Pancreas (tissue), 10 donors: Measurements from ENCODE around the gene EIF4H. TPM values are rescaled to one million over a fixed set of nuclear protein-coding genes. Genes with fewer than 3 reads are reported as not detected.

Source experiments
- ATAC-seq, 4 donors: fragments of 200-7000 bp; cut with Tn5 transposase; one replicate each; pipeline versions ENCODE4 v1.8.0 to v1.9.1; 2020; ENCODE audit warnings: mild to moderate bottlenecking in 4 of 4, moderate library complexity in 4 of 4
- DNase-seq, 6 donors: peaks; one replicate each; pipeline ENCODE4 v3.0.0-alpha.2; 2020
- FAIRE-seq: peaks from 2 replicates; lab custom pipeline; 2012; peaks lifted over from hg19 to GRCh38; lab: Jason Lieb, UNC
- H3K27ac ChIP-seq, 4 donors: fragments of 200-600 bp; sonication (generic); 1 replicate in 3 of 4; 2 replicates in 1 of 4; pipeline versions ENCODE4 v1.5.0 to v1.8.0; 2020
- H3K27me3 ChIP-seq, 4 donors: fragments of 200-600 bp; one replicate each; pipeline ENCODE4 v1.8.0; 2021
- H3K36me3 ChIP-seq, 3 donors: fragments of 200-600 bp; sonication (generic) in 1 of 3; one replicate each; pipeline versions ENCODE4 v1.5.0 to v1.8.0; 2020 to 2021
- H3K4me1 ChIP-seq, 3 donors: fragments of 200-600 bp; one replicate each; pipeline ENCODE4 v1.8.0; 2021
- H3K4me3 ChIP-seq, 4 donors: fragments of 200-600 bp; sonication (generic) in 2 of 4; one replicate each; pipeline versions ENCODE4 v1.5.0 to v1.8.0; 2020 to 2021
- H3K9me3 ChIP-seq, 4 donors: fragments of 200-600 bp; one replicate each; pipeline ENCODE4 v1.8.0; 2021
- WGBS, 2 donors: extraction: QIAGEN DNeasy Blood & Tissue Kit; methylation state at CpG; one replicate each; pipeline ENCODE4 v1.1.7; 2013; 5-methylcytosine and 5-hydroxymethylcytosine counted together
- intact Hi-C, 3 donors: fragments of 100-400 bp; cut with DNase I; formaldehyde crosslinking; loops; one replicate each; pipeline versions ENCODE4 v1.11.1 to v1.14.2; 2022
- polyA plus RNA-seq, 2 donors: library from polyadenylated mRNA; stranded (reverse); fragments of 200-250 nt; gene quantifications; one replicate each; pipeline ENCODE4 v1.2.3, GENCODE V29; 2013
- total RNA-seq, 6 donors: library from RNA; stranded (reverse); fragmentation: NEBNext Ultra II Directional in 4 of 6; extraction: Animal tissue kit (Norgen Biotek cat#: 25700) in 4 of 6; gene quantifications; one replicate each; pipeline versions ENCODE4 v1.2.1 to v1.2.4, GENCODE V29; 2021 to 2023
- TF ChIP-seq, protein P1 (sequence below), 4 donors: fragments of 200-600 bp; sonication (generic) in 3 of 4; IDR thresholded peaks; one replicate each; pipeline versions ENCODE4 v1.5.0 to v1.8.0; 2021; ENCODE audit warnings: antibody characterized with exemption in 4 of 4
- donor health status: healthy with polysubstance abuse.
- donor health status: DM: no; HTN: no; CAD: no; lungs with moderate emphysema.
- donor health status: DM: no; HTN: no; CAD: no.
- donor health status: control.
- donor health status: control.
- donor health status: Bipolar disorder and iron deficiency.
- donor health status: DM: yes; HTN: yes; CAD: no.
- donor health status: DM: no; HTN: no; CAD: no.
- donor health status: DM: no; HTN: no; CAD: no.
- donor health status: DM: yes; HTN: yes; CAD: no.

EIF4H gene
- total and polyA plus RNA-seq, 8 donors = 73.0 to 195 (median 130) TPM

DNA sequence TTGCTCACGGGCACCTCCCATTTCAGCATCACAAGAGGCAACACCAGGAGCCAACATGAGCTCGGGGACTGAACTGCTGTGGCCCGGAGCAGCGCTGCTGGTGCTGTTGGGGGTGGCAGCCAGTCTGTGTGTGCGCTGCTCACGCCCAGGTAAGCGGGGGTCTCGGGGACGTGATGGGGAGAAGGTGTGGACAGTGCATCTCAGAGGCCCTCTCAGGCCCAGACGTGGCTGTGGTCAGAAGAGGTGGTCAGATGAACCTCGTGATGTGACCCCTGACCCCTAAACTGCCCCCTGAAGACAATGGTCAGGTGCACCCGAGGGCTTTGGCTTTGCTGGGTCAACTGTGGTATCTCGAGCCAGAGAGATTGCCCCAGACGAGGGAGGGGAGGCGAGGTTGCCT lies 41.8 kb downstream of the EIF4H start:
- no peak overlapping the region for H3K4me3 ChIP-seq
- H3K4me1 ChIP-seq = no peaks in the 10 kb centered on the region
- TF ChIP-seq, protein P1, sequence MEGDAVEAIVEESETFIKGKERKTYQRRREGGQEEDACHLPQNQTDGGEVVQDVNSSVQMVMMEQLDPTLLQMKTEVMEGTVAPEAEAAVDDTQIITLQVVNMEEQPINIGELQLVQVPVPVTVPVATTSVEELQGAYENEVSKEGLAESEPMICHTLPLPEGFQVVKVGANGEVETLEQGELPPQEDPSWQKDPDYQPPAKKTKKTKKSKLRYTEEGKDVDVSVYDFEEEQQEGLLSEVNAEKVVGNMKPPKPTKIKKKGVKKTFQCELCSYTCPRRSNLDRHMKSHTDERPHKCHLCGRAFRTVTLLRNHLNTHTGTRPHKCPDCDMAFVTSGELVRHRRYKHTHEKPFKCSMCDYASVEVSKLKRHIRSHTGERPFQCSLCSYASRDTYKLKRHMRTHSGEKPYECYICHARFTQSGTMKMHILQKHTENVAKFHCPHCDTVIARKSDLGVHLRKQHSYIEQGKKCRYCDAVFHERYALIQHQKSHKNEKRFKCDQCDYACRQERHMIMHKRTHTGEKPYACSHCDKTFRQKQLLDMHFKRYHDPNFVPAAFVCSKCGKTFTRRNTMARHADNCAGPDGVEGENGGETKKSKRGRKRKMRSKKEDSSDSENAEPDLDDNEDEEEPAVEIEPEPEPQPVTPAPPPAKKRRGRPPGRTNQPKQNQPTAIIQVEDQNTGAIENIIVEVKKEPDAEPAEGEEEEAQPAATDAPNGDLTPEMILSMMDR (IDR thresholded peaks at IDR 0.05) = no peak
- no peaks in the 10 kb centered on the region for H3K36me3 ChIP-seq
- 79% methylated on average over 15 of the region's 15 CpGs for WGBS, 2 donors
- FAIRE-seq = no peak
- no peak for ATAC-seq
- no peak overlapping the region for H3K27ac ChIP-seq
- intact Hi-C loops = loop anchor here in 1 of 3 donors (10.0 kb wide), 1 partner anchor 189 kb away; no protein-coding TSS in a partner anchor
- DNase-seq = peak in 1 of 6 donors; percentile 35
- no peaks in the 10 kb centered on the region for H3K27me3 ChIP-seq
- no peaks in the 10 kb centered on the region for H3K9me3 ChIP-seq

DNA sequence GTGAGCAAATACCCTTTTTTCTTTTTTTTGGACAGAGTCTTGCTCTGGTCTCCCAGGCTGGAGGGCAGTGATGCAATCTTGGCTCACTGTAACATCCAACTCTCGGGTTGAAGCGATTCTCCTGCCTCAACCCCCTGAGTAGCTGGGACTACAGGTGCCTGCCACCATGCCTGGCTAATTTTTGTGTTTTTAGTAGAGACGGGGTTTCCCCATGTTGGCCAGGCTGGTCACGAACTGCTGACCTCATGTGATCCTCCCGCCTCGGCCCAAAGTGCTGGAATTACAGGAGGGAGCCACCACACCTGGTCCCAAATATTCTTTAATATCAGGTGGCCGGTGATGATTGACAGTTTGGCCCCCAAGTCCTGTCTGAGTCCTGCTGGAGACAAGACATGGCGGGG lies 42.2 kb downstream of the EIF4H start:
- Histone ChIP-seq H3K27me3 (no peaks in the 10 kb centered on the region), H3K4me3 (no peak overlapping the region), H3K36me3 (no peaks in the 10 kb centered on the region), H3K4me1 (no peaks in the 10 kb centered on the region), H3K9me3 (no peaks in the 10 kb centered on the region), H3K27ac (no peak overlapping the region)
- DNase-seq = peak in 1 of 6 donors; percentile 20
- 70 to 80% methylated on average over 8 of the region's 8 CpGs for WGBS, 2 donors
- FAIRE-seq = no peak
- intact Hi-C loops = loop anchor here in 1 of 3 donors (10.0 kb wide), 1 partner anchor 188 kb away; no protein-coding TSS in a partner anchor
- TF ChIP-seq, protein P1 (IDR thresholded peaks at IDR 0.05) = no peak
- no peak for ATAC-seq

DNA sequence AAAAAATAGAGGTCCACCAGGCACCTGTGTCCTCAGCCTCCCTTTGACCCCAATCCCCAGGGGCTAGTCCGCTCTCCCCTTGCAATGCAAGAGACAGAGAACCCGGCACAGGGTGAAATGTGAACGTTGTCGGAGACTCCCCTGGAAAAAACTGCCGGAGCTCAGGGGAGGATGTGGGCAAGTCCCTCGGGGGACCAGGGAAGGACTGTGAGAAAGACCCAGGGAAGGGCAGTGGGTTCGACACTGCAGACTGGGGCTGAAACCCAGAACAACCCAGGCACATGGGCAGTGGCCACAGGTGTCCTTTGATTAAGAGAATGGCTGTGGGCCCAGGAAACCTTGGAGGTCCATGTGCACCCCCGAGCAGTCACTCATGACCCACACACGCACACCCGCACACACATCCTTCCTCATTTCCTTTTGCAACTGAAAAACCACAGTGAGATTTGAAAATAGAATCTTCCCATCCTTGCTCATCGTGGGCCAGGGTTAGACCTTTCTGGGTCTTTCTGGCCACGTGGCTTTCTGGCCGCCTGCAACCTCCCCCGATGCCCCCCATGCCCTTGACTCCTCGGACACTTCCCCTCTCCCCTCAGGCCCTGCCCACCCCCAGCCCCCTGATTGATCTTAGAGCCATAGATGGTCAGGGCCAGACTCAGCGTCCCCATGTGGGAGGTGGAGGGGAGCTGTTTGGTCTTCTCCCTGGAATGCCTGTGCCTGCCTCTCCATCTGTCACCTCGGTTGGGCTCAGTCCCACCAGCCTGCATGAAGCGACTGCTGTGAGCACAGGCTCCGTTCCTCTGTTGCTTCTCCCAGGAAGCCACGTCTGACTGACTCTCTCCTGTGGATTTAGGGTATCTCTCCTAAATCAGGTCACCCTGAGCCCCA lies 43.5 kb downstream of the EIF4H start:
- H3K27ac ChIP-seq = no peak overlapping the region
- no peak for FAIRE-seq

DNA sequence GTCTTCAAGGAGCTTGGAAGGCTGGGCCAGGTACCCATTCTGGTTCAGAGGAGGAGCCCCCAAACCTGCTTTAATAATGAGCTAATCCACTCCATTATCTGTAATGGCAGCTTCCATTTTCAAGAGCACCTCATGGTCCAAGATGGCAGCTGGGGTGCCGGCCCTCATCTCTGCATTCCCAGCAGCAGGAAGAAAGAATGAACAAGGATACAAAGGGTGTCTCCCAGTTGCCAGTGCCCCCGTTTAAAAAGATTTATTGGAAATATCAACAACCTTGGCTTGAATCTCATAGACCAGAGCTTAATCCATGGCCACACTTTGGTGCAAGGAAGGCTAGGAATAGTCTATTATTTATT lies 44.2 kb downstream of the EIF4H start:
- no peak overlapping the region for H3K27ac ChIP-seq
- TF ChIP-seq, protein P1 (IDR thresholded peaks at IDR 0.05) = no peak
- H3K4me1 ChIP-seq = no peaks in the 10 kb centered on the region
- H3K27me3 ChIP-seq = no peaks in the 10 kb centered on the region
- no peak for ATAC-seq
- H3K4me3 ChIP-seq = no peak overlapping the region
- intact Hi-C loops = loop anchor here in 1 of 3 donors (10.0 kb wide), 1 partner anchor 186 kb away; no protein-coding TSS in a partner anchor
- no peak for DNase-seq
- 68 to 81% methylated on average over 2 of the region's 2 CpGs for WGBS, 2 donors
- H3K9me3 ChIP-seq = no peaks in the 10 kb centered on the region
- H3K36me3 ChIP-seq = no peaks in the 10 kb centered on the region
- FAIRE-seq = no peak

More for the DNA sequence above, 43.5 kb downstream of the EIF4H start:
- no peak overlapping the region for H3K4me3 ChIP-seq
- no peaks in the 10 kb centered on the region for H3K27me3 ChIP-seq
- H3K36me3 ChIP-seq = no peaks in the 10 kb centered on the region
- 67 to 76% methylated on average over 20 of the region's 20 CpGs for WGBS, 2 donors
- intact Hi-C loops = loop anchor here in 1 of 3 donors (10.0 kb wide), 1 partner anchor 187 kb away; no protein-coding TSS in a partner anchor
- no peak for DNase-seq
- TF ChIP-seq, protein P1 (IDR thresholded peaks at IDR 0.05) = no peak
- no peaks in the 10 kb centered on the region for H3K9me3 ChIP-seq
- ATAC-seq = peak in 2 of 4 donors; percentile 21 to 66
- no peaks in the 10 kb centered on the region for H3K4me1 ChIP-seq
